Caco-2 (cell line): ENCODE measurements around the gene FAM135A. TPM values are rescaled to one million over a fixed set of nuclear protein-coding genes. Genes with fewer than 3 reads are reported as not detected.
"Not testable (repeated sequence)": the region's sequence is repeated elsewhere in the genome, so short reads cannot be mapped to it uniquely, and the experiment has no call there.

Experiments
- BruUV-seq: library from RNA; stranded (reverse); fragments of 400-500 nt; replicated peaks from 2 replicates; lab custom pipeline; 2021; lab: Mats Ljungman, UMichigan
- CTCF ChIA-PET: fragments of 300-600 bp; sonication (Branson Sonifier 250); formaldehyde crosslinking; loops from one replicate; lab custom pipeline; 2022; ENCODE audit warnings: antibody characterized with exemption; lab: Charles Lee
- POLR2A ChIA-PET: fragments of 300-600 bp; sonication (Branson Sonifier 250); formaldehyde crosslinking; loops from one replicate; lab custom pipeline; 2022; ENCODE audit warnings: antibody characterized with exemption; lab: Charles Lee
- DNase-seq, 2 experiments: peaks; one replicate each; pipeline versions ENCODE4 v3.0.0 to v3.0.0-alpha.2; 2020 to 2022
- H3K27me3 ChIP-seq: replicated peaks from 2 replicates; pipeline ENCODE4 v1.6.0; 2011; ENCODE audit warnings: low read length; ENCODE audit not compliant: control insufficient read depth, insufficient read depth
- H3K36me3 ChIP-seq: 2 replicates; pipeline ENCODE4 v1.5.1; 2011; ENCODE audit warnings: low read length; ENCODE audit not compliant: control insufficient read depth, insufficient read depth
- H3K4me1 ChIP-seq: fragments of 250-450 bp; sonication (Bioruptor Pico); 2 replicates; pipeline ENCODE4 v1.5.1; 2020; ENCODE audit warnings: mild to moderate bottlenecking
- H3K4me3 ChIP-seq: 2 replicates; pipeline ENCODE4 v1.5.1; 2011; ENCODE audit warnings: low read depth, mild to moderate bottlenecking, control low read depth, low read length
- H3K9me3 ChIP-seq: fragments of 250-450 bp; sonication (Bioruptor Pico); 2 replicates; pipeline ENCODE4 v1.5.1; 2020; ENCODE audit warnings: mild to moderate bottlenecking, moderate library complexity
- H3K27ac Mint-ChIP-seq: one replicate; pipeline ENCODE4 v1.8.0; 2022; ENCODE audit warnings: mixed read lengths; ENCODE audit not compliant: unreplicated experiment
- H3K27me3 Mint-ChIP-seq: one replicate; pipeline ENCODE4 v1.8.0; 2022; ENCODE audit warnings: mixed read lengths; ENCODE audit not compliant: insufficient read depth, unreplicated experiment
- H3K36me3 Mint-ChIP-seq: one replicate; pipeline ENCODE4 v1.8.0; 2022; ENCODE audit warnings: mild to moderate bottlenecking, mixed read lengths; ENCODE audit not compliant: insufficient read depth, unreplicated experiment
- H3K4me1 Mint-ChIP-seq: one replicate; pipeline ENCODE4 v1.8.0; 2022; ENCODE audit warnings: low read depth, mixed read lengths; ENCODE audit not compliant: unreplicated experiment
- H3K4me3 Mint-ChIP-seq: one replicate; pipeline ENCODE4 v1.8.0; 2022; ENCODE audit warnings: mild to moderate bottlenecking, moderate library complexity, mixed read lengths; ENCODE audit not compliant: unreplicated experiment
- H3K9me3 Mint-ChIP-seq: one replicate; pipeline ENCODE4 v1.8.0; 2022; ENCODE audit warnings: mixed read lengths; ENCODE audit not compliant: unreplicated experiment
- intact Hi-C: fragments of 100-400 bp; cut with micrococcal nuclease; formaldehyde crosslinking; loops from one replicate; pipeline ENCODE4 v1.10.0; 2022; ENCODE audit not compliant: unreplicated experiment
- total RNA-seq: library from RNA; stranded (reverse); gene quantifications from 2 replicates; pipeline ENCODE4 v1.2.3, GENCODE V29; 2022
- TF ChIP-seq, protein P1 (sequence below), 2 experiments: fragments of 200-600 bp in 1 of 2; IDR thresholded peaks; 1 replicate in 1 of 2; 2 replicates in 1 of 2; pipeline versions ENCODE4 v1.5.1 to v1.8.0; 2011 to 2022; ENCODE audit warnings: antibody characterized with exemption in 1 of 2, control low read depth in 1 of 2, inconsistent platforms in 1 of 2, low read depth in 1 of 2, low read length in 1 of 2, mild to moderate bottlenecking in 1 of 2, moderate library complexity in 1 of 2; ENCODE audit not compliant: insufficient read depth in 1 of 2, severe bottlenecking in 1 of 2, unreplicated experiment in 1 of 2

Gene FAM135A
- total RNA-seq, 1 experiment from 2014 or later: 18.7 TPM

DNA sequence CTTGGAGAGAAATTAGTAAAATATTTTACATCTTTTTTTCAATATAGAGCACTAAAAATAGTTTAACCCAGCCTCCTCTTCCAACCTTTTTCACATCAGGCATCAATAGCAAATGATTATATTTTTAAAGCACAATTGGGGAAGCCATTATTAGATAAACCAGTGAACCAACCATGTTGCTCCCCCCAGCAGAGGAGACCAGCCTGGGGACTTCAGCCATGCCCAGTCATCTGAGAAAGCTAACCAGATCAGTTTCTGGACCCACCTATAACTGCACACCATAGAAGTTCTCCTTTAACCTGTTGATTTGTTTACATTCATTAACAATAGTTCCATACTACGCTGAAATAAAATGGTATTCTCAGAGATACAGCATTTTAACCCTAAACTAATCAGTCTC, 139.7 kb downstream of the FAM135A start:
- H3K4me3 ChIP-seq: no peak overlapping the region
- no peaks in the 10 kb centered on the region for H3K4me1 ChIP-seq
- BruUV-seq: no TSS peak
- H3K36me3 Mint-ChIP-seq: no peaks in the 10 kb centered on the region
- intact Hi-C loops: no loop called here
- DNase-seq: no peak
- no peaks in the 10 kb centered on the region for H3K27me3 ChIP-seq
- no peaks in the 10 kb centered on the region for H3K36me3 ChIP-seq
- no peaks in the 10 kb centered on the region for H3K9me3 Mint-ChIP-seq
- no peaks in the 10 kb centered on the region for H3K4me1 Mint-ChIP-seq
- TF ChIP-seq, protein P1, sequence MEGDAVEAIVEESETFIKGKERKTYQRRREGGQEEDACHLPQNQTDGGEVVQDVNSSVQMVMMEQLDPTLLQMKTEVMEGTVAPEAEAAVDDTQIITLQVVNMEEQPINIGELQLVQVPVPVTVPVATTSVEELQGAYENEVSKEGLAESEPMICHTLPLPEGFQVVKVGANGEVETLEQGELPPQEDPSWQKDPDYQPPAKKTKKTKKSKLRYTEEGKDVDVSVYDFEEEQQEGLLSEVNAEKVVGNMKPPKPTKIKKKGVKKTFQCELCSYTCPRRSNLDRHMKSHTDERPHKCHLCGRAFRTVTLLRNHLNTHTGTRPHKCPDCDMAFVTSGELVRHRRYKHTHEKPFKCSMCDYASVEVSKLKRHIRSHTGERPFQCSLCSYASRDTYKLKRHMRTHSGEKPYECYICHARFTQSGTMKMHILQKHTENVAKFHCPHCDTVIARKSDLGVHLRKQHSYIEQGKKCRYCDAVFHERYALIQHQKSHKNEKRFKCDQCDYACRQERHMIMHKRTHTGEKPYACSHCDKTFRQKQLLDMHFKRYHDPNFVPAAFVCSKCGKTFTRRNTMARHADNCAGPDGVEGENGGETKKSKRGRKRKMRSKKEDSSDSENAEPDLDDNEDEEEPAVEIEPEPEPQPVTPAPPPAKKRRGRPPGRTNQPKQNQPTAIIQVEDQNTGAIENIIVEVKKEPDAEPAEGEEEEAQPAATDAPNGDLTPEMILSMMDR (IDR thresholded peaks at IDR 0.05; ENCODE audit: insufficient read depth in 1 of 2, low read depth in 1 of 2, low read length in 1 of 2, severe bottlenecking in 1 of 2, unreplicated experiment in 1 of 2): no peak
- no peak overlapping the region for H3K27ac Mint-ChIP-seq
- H3K9me3 ChIP-seq: no peaks in the 10 kb centered on the region
- CTCF ChIA-PET: no interaction called here
- POLR2A ChIA-PET: no interaction called here
- H3K27me3 Mint-ChIP-seq: no peaks in the 10 kb centered on the region
- no peak overlapping the region for H3K4me3 Mint-ChIP-seq

DNA sequence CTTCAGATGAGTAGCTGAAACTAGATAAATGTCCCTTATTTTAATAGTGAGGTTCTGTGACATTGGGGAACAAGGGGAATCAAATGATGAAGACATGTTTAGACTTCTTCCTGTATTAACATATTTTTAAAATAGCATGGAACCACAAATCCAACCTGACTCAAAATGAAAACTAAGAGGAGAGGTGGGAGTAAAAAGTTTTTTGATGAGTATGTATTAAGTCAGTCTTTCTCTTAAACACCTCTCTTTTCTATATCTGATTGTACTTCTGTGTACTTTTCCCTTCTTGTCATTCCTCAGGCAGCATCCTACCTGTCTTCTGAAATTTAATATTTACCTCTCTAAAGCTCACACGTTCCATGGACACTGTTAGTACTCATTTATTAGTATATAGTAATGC, 144.7 kb downstream of the FAM135A start:
- no peak overlapping the region for H3K27ac Mint-ChIP-seq
- H3K36me3 Mint-ChIP-seq: no peaks in the 10 kb centered on the region
- intact Hi-C loops: no loop called here
- TF ChIP-seq, protein P1 (IDR thresholded peaks at IDR 0.05; ENCODE audit: insufficient read depth in 1 of 2, low read depth in 1 of 2, low read length in 1 of 2, severe bottlenecking in 1 of 2, unreplicated experiment in 1 of 2): no peak
- POLR2A ChIA-PET: no interaction called here
- H3K9me3 ChIP-seq: no peaks in the 10 kb centered on the region; the same call in 1 of the 2 replicates
- no peak for DNase-seq
- no peaks in the 10 kb centered on the region for H3K4me1 ChIP-seq
- H3K4me3 Mint-ChIP-seq: no peak overlapping the region
- no TSS peak for BruUV-seq
- no peaks in the 10 kb centered on the region for H3K9me3 Mint-ChIP-seq
- H3K27me3 ChIP-seq: no peaks in the 10 kb centered on the region
- CTCF ChIA-PET: no interaction called here
- H3K27me3 Mint-ChIP-seq: no peaks in the 10 kb centered on the region
- no peaks in the 10 kb centered on the region for H3K36me3 ChIP-seq
- H3K4me1 Mint-ChIP-seq: no peaks in the 10 kb centered on the region
- no peak overlapping the region for H3K4me3 ChIP-seq

DNA sequence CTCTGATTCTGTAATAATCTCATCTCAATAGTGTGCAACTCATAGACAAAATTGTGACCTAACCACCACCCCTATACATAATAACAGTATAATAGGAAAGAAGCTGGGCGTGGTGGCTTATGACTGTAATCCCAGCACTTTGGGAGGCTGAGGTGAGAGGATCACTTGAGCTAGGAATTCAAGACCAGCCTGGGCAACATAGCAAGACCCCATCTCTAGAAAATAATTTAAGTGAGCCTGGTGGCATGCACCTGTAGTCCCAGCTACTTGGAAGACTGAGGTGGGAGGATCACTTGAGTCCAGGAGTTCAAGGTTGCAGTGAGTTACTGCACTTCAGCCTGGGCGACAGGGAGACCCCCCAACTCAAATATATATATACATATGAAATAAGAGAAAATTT, 149.1 kb downstream of the FAM135A start:
- CTCF ChIA-PET, H3K27me3 Mint-ChIP-seq, H3K4me3 ChIP-seq, H3K36me3 Mint-ChIP-seq, H3K27me3 ChIP-seq, H3K27ac Mint-ChIP-seq, H3K36me3 ChIP-seq, POLR2A ChIA-PET, H3K9me3 Mint-ChIP-seq, H3K9me3 ChIP-seq, H3K4me3 Mint-ChIP-seq, H3K4me1 ChIP-seq, intact Hi-C loops, H3K4me1 Mint-ChIP-seq, BruUV-seq, DNase-seq: not testable (repeated sequence)

DNA sequence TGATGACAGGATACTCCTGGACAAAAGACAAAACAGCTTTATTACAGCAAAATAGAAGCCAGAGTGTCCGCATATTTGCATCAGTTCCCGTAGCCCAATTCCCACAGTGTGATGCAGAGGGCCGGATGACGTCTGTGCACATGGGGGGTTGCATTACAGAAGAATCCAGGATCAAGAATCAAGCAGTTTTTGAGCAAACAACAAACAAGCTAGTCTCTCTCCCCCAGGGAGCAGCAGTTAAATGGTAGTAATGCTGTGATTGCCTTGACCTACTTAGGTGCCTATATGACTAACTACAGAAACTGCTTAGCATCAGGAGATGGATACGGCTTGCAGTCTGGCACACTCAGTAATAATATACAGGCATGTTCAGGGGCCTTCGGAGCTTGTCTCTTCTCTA, 150.2 kb downstream of the FAM135A start:
- intact Hi-C loops: no loop called here
- H3K27me3 Mint-ChIP-seq: no peaks in the 10 kb centered on the region
- no peak for DNase-seq
- H3K9me3 ChIP-seq: no peaks in the 10 kb centered on the region; the same call in 1 of the 2 replicates
- ChIA-PET CTCF (no interaction called here), POLR2A (no interaction called here)
- H3K4me3 ChIP-seq: no peak overlapping the region
- peaks cover 8% of the 10 kb centered on the region; the same call in 1 of the 2 replicates for H3K4me1 ChIP-seq
- no peaks in the 10 kb centered on the region for H3K9me3 Mint-ChIP-seq
- no peaks in the 10 kb centered on the region for H3K4me1 Mint-ChIP-seq
- no peaks in the 10 kb centered on the region for H3K27me3 ChIP-seq
- no peak overlapping the region for H3K27ac Mint-ChIP-seq
- peaks cover 9% of the 10 kb centered on the region for H3K36me3 Mint-ChIP-seq
- TF ChIP-seq, protein P1 (IDR thresholded peaks at IDR 0.05; ENCODE audit: insufficient read depth in 1 of 2, low read depth in 1 of 2, low read length in 1 of 2, severe bottlenecking in 1 of 2, unreplicated experiment in 1 of 2): no peak
- no peak overlapping the region for H3K4me3 Mint-ChIP-seq
- BruUV-seq: no TSS peak
- no peaks in the 10 kb centered on the region for H3K36me3 ChIP-seq
